GM23338 (cell line): ENCODE data around the gene PDE4D.

ENCODE experiments used
- CREB1 ChIP-seq: fragments of 250-450 bp; sonication (Bioruptor Pico); IDR thresholded peaks from 2 replicates; pipeline ENCODE4 v1.5.0; 2020; ENCODE audit warnings: low read depth, mild to moderate bottlenecking, moderate library complexity
- CTCF ChIP-seq, 2 experiments: fragments of 200-600 bp in 1 of 2; sonication (generic) in 1 of 2; conservative IDR thresholded peaks; 2 replicates each; pipeline versions ENCODE4 v1.5.1 to v1.6.1; 2016 to 2017; ENCODE audit warnings: antibody characterized with exemption in 2 of 2, low read depth in 2 of 2, mild to moderate bottlenecking in 2 of 2, moderate library complexity in 1 of 2
- ETS1 ChIP-seq: IDR thresholded peaks from 2 replicates; pipeline ENCODE4 v1.6.1; 2016; ENCODE audit warnings: antibody characterized with exemption
- EZH2 ChIP-seq: fragments of 200-600 bp; sonication (generic); IDR thresholded peaks from one replicate; pipeline ENCODE4 v1.8.0; 2017; ENCODE audit warnings: antibody characterized with exemption, mild to moderate bottlenecking, low read depth; ENCODE audit not compliant: unreplicated experiment
- EZH2phosphoT487 ChIP-seq: fragments of 200-600 bp; sonication (generic); IDR thresholded peaks from one replicate; pipeline ENCODE4 v1.8.1; 2018; ENCODE audit warnings: antibody characterized with exemption; ENCODE audit not compliant: unreplicated experiment
- JUNB ChIP-seq: IDR thresholded peaks from one replicate; pipeline ENCODE4 v1.6.1; 2016; ENCODE audit warnings: antibody characterized with exemption; ENCODE audit not compliant: unreplicated experiment
- NANOG ChIP-seq: IDR thresholded peaks from 2 replicates; pipeline ENCODE4 v1.6.1; 2016; ENCODE audit warnings: antibody characterized with exemption, borderline replicate concordance
- POLR2AphosphoS5 ChIP-seq: IDR thresholded peaks from 2 replicates; pipeline ENCODE4 v1.6.1; 2016; ENCODE audit warnings: antibody characterized with exemption, low read depth
- REST ChIP-seq: IDR thresholded peaks from one replicate; pipeline ENCODE4 v1.6.1; 2018; ENCODE audit warnings: antibody characterized with exemption; ENCODE audit not compliant: unreplicated experiment
- ZNF114 ChIP-seq: fragments of 250-450 bp; sonication (Bioruptor Pico); IDR thresholded peaks from 2 replicates; pipeline ENCODE4 v1.5.0; 2020; ENCODE audit warnings: mild to moderate bottlenecking, moderate library complexity
- ZNF331 ChIP-seq: fragments of 250-450 bp; sonication (Bioruptor Pico); IDR thresholded peaks from 2 replicates; pipeline ENCODE4 v1.5.0; 2020; ENCODE audit warnings: low read depth, mild to moderate bottlenecking, moderate library complexity
- ZNF462 ChIP-seq: fragments of 250-450 bp; sonication (Bioruptor Pico); IDR thresholded peaks from 2 replicates; pipeline ENCODE4 v1.5.0; 2020; ENCODE audit warnings: mild to moderate bottlenecking, moderate library complexity

- TF ChIP-seq EZH2 (no peak), CTCF (conservative IDR thresholded peaks at IDR 0.05; ENCODE audit: low read depth in 2 of 2) (peak; percentile 46 to 58), CREB1 (CRISPR knock-in tag) (no peak), POLR2AphosphoS5 (no peak), ZNF462 (CRISPR knock-in tag) (no peak), EZH2phosphoT487 (no peak), REST (no peak), ETS1 (no peak), ZNF331 (no peak), JUNB (no peak), ZNF114 (CRISPR knock-in tag) (no peak), NANOG (no peak)
Measured at GRCh38 chr5:59335544-59335943, 558.0 kb downstream of the PDE4D start.
